ENCODE results near the gene CYP4F22. TPM values are rescaled to one million over a fixed set of nuclear protein-coding genes. Genes with fewer than 3 reads are reported as not detected.

The CYP4F22 gene
- total and polyA plus RNA-seq, 7 donors: 0.07 TPM; not detected in 6

DNA sequence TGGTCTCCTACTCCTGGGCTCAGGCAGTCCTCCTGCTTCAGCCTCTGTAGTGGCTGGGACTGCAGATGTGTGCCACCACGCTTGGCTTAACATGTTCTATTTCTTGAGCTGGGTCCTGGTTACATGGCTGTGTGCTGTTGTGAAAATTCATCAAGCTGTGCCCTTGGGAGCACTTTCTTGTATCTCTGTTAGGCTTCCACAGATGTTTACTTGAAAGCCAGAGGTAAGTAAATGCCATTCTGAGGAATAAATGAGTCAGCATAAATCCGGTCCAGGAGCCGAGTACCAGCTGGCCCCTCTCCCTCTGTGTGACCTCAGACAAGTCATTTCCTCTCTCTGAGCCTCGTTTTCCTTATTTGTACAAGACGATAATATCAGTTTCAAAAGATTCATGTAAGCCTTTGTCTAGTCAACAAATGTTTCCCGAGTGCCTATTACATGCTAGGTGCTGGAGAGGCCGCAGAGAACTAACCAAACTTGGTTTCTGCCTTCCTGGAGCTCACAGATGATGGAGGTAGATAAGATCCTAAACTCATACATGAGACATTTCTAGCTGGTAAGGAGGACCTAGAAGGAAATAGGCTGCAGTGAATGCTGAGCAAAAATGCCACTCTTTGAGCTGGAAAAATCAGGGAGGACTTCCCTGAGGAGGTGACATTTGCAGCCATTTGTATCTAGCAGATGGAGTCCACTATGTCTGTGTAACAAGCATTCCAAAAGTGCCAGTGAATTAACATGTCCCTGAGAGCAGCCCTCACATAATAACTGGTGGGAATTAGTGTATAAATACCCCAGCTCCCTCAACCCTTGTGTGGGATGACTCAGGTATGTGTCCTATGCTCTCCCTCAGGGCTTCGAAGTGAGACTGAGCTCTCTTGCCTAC is 41.2 kb upstream of the CYP4F22 start:
- WGBS, 2 donors: 27 to 30% methylated on average over 8 of the region's 8 CpGs
- TF ChIP-seq POLR2A (IDR thresholded peaks at IDR 0.05) (no peak), EP300 (IDR thresholded peaks at IDR 0.05) (no peak), POLR2AphosphoS5 (IDR thresholded peaks at IDR 0.05) (peak in 1 of 4 donors; percentile 12)
- TF ChIP-seq, protein P1, sequence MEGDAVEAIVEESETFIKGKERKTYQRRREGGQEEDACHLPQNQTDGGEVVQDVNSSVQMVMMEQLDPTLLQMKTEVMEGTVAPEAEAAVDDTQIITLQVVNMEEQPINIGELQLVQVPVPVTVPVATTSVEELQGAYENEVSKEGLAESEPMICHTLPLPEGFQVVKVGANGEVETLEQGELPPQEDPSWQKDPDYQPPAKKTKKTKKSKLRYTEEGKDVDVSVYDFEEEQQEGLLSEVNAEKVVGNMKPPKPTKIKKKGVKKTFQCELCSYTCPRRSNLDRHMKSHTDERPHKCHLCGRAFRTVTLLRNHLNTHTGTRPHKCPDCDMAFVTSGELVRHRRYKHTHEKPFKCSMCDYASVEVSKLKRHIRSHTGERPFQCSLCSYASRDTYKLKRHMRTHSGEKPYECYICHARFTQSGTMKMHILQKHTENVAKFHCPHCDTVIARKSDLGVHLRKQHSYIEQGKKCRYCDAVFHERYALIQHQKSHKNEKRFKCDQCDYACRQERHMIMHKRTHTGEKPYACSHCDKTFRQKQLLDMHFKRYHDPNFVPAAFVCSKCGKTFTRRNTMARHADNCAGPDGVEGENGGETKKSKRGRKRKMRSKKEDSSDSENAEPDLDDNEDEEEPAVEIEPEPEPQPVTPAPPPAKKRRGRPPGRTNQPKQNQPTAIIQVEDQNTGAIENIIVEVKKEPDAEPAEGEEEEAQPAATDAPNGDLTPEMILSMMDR (IDR thresholded peaks at IDR 0.05): no peak
- H3K36me3 ChIP-seq: no peaks in the 10 kb centered on the region
- no peak overlapping the region for H3K4me3 ChIP-seq
- peaks cover 0 to 10% (median 7%) of the 10 kb centered on the region in 4 donors for H3K4me1 ChIP-seq
- no peak for DNase-seq
- no peaks in the 10 kb centered on the region for H3K9me3 ChIP-seq
- intact Hi-C loops (cut with DNase I): no loop called here
- peaks cover 13 to 80% (median 47%) of the 10 kb centered on the region in 3 donors for H3K27me3 ChIP-seq
- H3K27ac ChIP-seq: no peak overlapping the region

DNA sequence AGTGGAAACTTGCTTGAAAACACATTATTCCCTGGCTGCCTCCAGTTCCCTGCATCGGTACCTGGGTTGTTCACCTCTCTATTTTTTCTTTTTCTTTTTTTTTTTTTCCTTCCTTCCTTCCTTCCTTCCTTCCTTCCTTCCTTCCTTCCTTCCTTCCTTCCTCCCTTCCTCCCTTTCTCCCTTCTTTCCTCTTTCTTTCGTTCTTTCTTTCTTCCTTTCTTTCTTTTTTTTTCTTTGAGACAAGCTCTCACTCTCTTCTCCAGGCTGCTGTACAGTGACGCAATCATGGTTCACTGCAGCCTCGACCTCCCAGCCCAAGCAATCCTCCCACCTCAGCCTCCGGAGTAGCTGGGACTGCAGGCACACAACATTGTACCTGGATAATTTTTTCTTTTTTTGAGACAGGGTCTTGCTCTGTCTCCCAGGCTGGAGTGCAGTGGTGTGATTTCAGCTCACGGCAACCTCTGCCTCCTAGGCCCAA is 40.6 kb upstream of the CYP4F22 start:
- peaks cover 0 to 2% (median 0%) of the 10 kb centered on the region in 4 donors for H3K9me3 ChIP-seq
- H3K27ac ChIP-seq: no peak overlapping the region
- H3K4me1 ChIP-seq: peaks cover 0 to 10% (median 7%) of the 10 kb centered on the region in 4 donors
- 72 to 77% methylated on average over 6 of the region's 6 CpGs for WGBS, 2 donors
- no peak overlapping the region for H3K4me3 ChIP-seq
- no peak for TF ChIP-seq POLR2A (IDR thresholded peaks at IDR 0.05)
- no peak for TF ChIP-seq EP300 (IDR thresholded peaks at IDR 0.05)
- TF ChIP-seq POLR2AphosphoS5 (IDR thresholded peaks at IDR 0.05): no peak
- TF ChIP-seq, protein P1 (IDR thresholded peaks at IDR 0.05): no peak
- no peaks in the 10 kb centered on the region for H3K36me3 ChIP-seq
- peaks cover 13 to 81% (median 47%) of the 10 kb centered on the region in 3 donors for H3K27me3 ChIP-seq
- DNase-seq: no peak
- intact Hi-C loops (cut with DNase I): no loop called here

DNA sequence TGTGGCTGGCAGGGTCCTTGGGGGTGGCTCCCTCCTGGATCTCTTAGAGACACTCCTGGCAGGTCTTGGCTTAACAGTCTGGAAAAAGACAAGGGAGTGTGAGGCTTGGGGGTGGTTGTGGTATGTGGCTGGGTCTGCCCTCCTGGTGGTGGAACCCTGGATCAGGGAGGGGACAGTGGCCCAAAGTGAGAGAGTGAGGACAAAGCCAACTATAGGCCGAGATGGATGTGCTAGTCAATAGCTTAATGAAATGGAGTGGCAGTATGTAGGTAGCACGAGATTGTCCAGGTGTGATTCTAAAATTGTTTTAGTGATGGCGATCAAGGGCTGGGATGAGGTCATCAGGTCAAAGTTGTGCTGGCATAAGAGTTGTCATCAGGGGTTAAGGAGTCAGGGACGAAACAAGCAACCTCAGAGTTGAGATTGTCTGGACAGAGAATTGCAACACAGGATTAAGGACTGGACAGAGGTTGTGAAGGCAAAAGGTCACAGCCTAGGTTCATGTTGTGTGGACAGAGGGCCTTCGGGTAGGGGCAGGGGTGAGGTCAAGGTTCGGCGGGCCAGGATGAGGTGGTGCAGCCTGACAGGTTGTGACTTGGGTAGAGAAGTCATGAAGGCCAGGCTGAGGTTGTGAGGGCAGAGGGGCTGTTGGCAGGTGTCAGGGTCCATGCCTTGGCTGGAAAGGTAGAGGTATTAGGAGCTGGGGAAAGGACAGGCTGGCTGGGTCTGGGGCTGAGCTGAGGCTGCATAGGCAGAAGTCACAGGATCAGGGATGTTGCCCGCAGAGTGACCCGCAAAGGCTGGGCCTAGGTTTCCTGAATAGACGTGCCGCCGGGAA is 39.4 kb upstream of the CYP4F22 start:
- Histone ChIP-seq H3K27ac (no peak overlapping the region), H3K4me3 (peak overlapping the region in 1 of 4 donors; percentile 37), H3K4me1 (peaks cover 0 to 10% (median 7%) of the 10 kb centered on the region in 4 donors), H3K36me3 (no peaks in the 10 kb centered on the region), H3K27me3 (peaks cover 13 to 75% (median 41%) of the 10 kb centered on the region in 3 donors), H3K9me3 (peaks cover 0 to 2% (median 0%) of the 10 kb centered on the region in 4 donors)
- TF ChIP-seq POLR2A (IDR thresholded peaks at IDR 0.05): no peak
- TF ChIP-seq EP300 (IDR thresholded peaks at IDR 0.05): no peak
- no peak for TF ChIP-seq POLR2AphosphoS5 (IDR thresholded peaks at IDR 0.05)
- TF ChIP-seq, protein P1 (IDR thresholded peaks at IDR 0.05): no peak
- peak; percentile 56 for DNase-seq
- 44 to 52% methylated on average over 12 of the region's 12 CpGs for WGBS, 2 donors
- intact Hi-C loops (cut with DNase I): no loop called here

DNA sequence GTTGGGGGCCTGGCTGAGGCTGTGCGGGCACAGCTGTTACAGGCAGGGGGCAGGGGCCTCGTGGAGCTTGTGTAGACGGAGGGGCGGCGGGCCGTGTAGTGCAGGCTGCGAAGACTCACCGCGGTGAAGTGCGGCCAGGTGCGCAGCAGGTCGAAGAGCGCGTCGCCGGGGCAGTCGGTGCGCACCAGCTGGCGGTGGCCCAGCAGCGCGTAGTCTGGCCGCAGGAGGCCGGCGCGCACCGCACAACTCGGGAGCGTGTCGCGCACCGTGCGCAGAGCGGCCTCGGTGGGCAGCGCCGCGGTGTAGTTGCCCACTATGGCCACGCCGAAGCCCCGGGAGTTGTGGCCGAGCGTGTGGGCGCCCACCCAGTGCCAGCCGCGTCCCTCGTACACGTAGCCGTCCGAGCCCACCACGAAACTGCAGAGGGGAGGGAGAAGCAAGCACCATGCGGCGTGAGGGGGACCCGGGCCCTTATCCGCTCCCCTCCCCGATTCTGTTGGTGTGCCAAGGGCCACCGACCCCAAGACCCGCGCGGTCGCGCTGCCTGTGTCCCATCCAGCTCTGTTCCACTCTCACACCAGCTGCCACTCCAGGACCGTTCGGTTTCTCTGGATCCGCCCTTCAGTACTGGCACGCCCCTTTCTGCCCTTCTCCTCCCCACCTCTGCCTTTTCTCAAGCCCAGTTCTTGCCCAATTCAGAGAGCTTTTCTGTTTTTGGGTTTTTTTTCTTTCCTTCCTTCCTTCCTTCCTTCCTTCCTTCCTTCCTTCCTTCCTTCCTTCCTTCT is 38.6 kb upstream of the CYP4F22 start:
- 3 to 10% methylated on average over 65 of the region's 65 CpGs for WGBS, 2 donors
- H3K4me1 ChIP-seq: peaks cover 0 to 10% (median 7%) of the 10 kb centered on the region in 4 donors
- no peak for DNase-seq
- TF ChIP-seq POLR2A (IDR thresholded peaks at IDR 0.05): no peak
- no peak for TF ChIP-seq EP300 (IDR thresholded peaks at IDR 0.05)
- TF ChIP-seq POLR2AphosphoS5 (IDR thresholded peaks at IDR 0.05): no peak
- TF ChIP-seq, protein P1 (IDR thresholded peaks at IDR 0.05): no peak
- H3K36me3 ChIP-seq: no peaks in the 10 kb centered on the region
- peak overlapping the region in 2 of 4 donors; percentile 31 to 37 for H3K4me3 ChIP-seq
- intact Hi-C loops (cut with DNase I): no loop called here
- H3K27me3 ChIP-seq: peaks cover 11 to 67% (median 35%) of the 10 kb centered on the region in 3 donors
- H3K27ac ChIP-seq: no peak overlapping the region
- H3K9me3 ChIP-seq: peaks cover 0 to 2% (median 0%) of the 10 kb centered on the region in 4 donors
